Pancreas (tissue), 10 donors: ENCODE data around the gene IFT88. TPM values are rescaled to one million over a fixed set of nuclear protein-coding genes. Genes with fewer than 3 reads are reported as not detected.

Experiments used
- ATAC-seq, 4 donors: fragments of 200-7000 bp; cut with Tn5 transposase; one replicate each; pipeline versions ENCODE4 v1.8.0 to v1.9.1; 2020; ENCODE audit warnings: mild to moderate bottlenecking in 4 of 4, moderate library complexity in 4 of 4
- DNase-seq, 6 donors: peaks; one replicate each; pipeline ENCODE4 v3.0.0-alpha.2; 2020
- FAIRE-seq: peaks from 2 replicates; lab custom pipeline; 2012; peaks lifted over from hg19 to GRCh38; lab: Jason Lieb, UNC
- H3K27ac ChIP-seq, 4 donors: fragments of 200-600 bp; sonication (generic); 1 replicate in 3 of 4; 2 replicates in 1 of 4; pipeline versions ENCODE4 v1.5.0 to v1.8.0; 2020
- H3K27me3 ChIP-seq, 4 donors: fragments of 200-600 bp; one replicate each; pipeline ENCODE4 v1.8.0; 2021
- H3K36me3 ChIP-seq, 3 donors: fragments of 200-600 bp; sonication (generic) in 1 of 3; one replicate each; pipeline versions ENCODE4 v1.5.0 to v1.8.0; 2020 to 2021
- H3K4me1 ChIP-seq, 3 donors: fragments of 200-600 bp; one replicate each; pipeline ENCODE4 v1.8.0; 2021
- H3K4me3 ChIP-seq, 4 donors: fragments of 200-600 bp; sonication (generic) in 2 of 4; one replicate each; pipeline versions ENCODE4 v1.5.0 to v1.8.0; 2020 to 2021
- H3K9me3 ChIP-seq, 4 donors: fragments of 200-600 bp; one replicate each; pipeline ENCODE4 v1.8.0; 2021
- CTCF ChIP-seq, 4 donors: fragments of 200-600 bp; sonication (generic) in 3 of 4; IDR thresholded peaks; one replicate each; pipeline versions ENCODE4 v1.5.0 to v1.8.0; 2021; ENCODE audit warnings: antibody characterized with exemption in 4 of 4
- WGBS, 2 donors: extraction: QIAGEN DNeasy Blood & Tissue Kit; methylation state at CpG; one replicate each; pipeline ENCODE4 v1.1.7; 2013; 5-methylcytosine and 5-hydroxymethylcytosine counted together
- intact Hi-C, 3 donors: fragments of 100-400 bp; cut with DNase I; formaldehyde crosslinking; loops; one replicate each; pipeline versions ENCODE4 v1.11.1 to v1.14.2; 2022
- polyA plus RNA-seq, 2 donors: library from polyadenylated mRNA; stranded (reverse); fragments of 200-250 nt; gene quantifications; one replicate each; pipeline ENCODE4 v1.2.3, GENCODE V29; 2013
- total RNA-seq, 6 donors: library from RNA; stranded (reverse); fragmentation: NEBNext Ultra II Directional in 4 of 6; extraction: Animal tissue kit (Norgen Biotek cat#: 25700) in 4 of 6; gene quantifications; one replicate each; pipeline versions ENCODE4 v1.2.1 to v1.2.4, GENCODE V29; 2021 to 2023
- donor health status: healthy with polysubstance abuse.
- donor health status: DM: no; HTN: no; CAD: no; lungs with moderate emphysema.
- donor health status: DM: no; HTN: no; CAD: no.
- donor health status: control.
- donor health status: control.
- donor health status: Bipolar disorder and iron deficiency.
- donor health status: DM: yes; HTN: yes; CAD: no.
- donor health status: DM: no; HTN: no; CAD: no.
- donor health status: DM: no; HTN: no; CAD: no.
- donor health status: DM: yes; HTN: yes; CAD: no.

Gene IFT88
- total and polyA plus RNA-seq, 8 donors = 4.7 to 16.0 (median 7.0) TPM

- no peak overlapping the region for H3K4me3 ChIP-seq
- intact Hi-C loops = no loop called here
- no peak for FAIRE-seq
- 79 to 81% methylated on average over 18 of the region's 18 CpGs for WGBS, 2 donors
- DNase-seq = no peak
- no peaks in the 10 kb centered on the region for H3K4me1 ChIP-seq
- no peak for TF ChIP-seq CTCF (IDR thresholded peaks at IDR 0.05)
- H3K36me3 ChIP-seq = no peaks in the 10 kb centered on the region
- H3K9me3 ChIP-seq = no peaks in the 10 kb centered on the region
- no peaks in the 10 kb centered on the region for H3K27me3 ChIP-seq
- no peak overlapping the region for H3K27ac ChIP-seq
- ATAC-seq = no peak
These were observed 117.6 kb downstream of the IFT88 start for GRCh38 chr13:20684546-20684945.

- WGBS, 2 donors = 76 to 77% methylated on average over 6 of the region's 6 CpGs
- DNase-seq (no peak), ATAC-seq (no peak), FAIRE-seq (no peak)
- Histone ChIP-seq H3K9me3 (no peaks in the 10 kb centered on the region), H3K27ac (no peak overlapping the region), H3K27me3 (no peaks in the 10 kb centered on the region), H3K4me3 (no peak overlapping the region), H3K4me1 (no peaks in the 10 kb centered on the region), H3K36me3 (no peaks in the 10 kb centered on the region)
- no peak for TF ChIP-seq CTCF (IDR thresholded peaks at IDR 0.05)
- intact Hi-C loops = no loop called here
These were observed 118.1 kb downstream of the IFT88 start for GRCh38 chr13:20685092-20685491.

GRCh38 chr13:20686167-20686566, 119.2 kb downstream of the IFT88 start:
- H3K4me3 ChIP-seq = no peak overlapping the region
- no peaks in the 10 kb centered on the region for H3K27me3 ChIP-seq
- FAIRE-seq = no peak
- 82 to 92% methylated on average over 1 of the region's 1 CpG for WGBS, 2 donors
- no peak overlapping the region for H3K27ac ChIP-seq
- intact Hi-C loops = no loop called here
- H3K4me1 ChIP-seq = no peaks in the 10 kb centered on the region
- no peak for TF ChIP-seq CTCF (IDR thresholded peaks at IDR 0.05)
- DNase-seq = no peak
- no peaks in the 10 kb centered on the region for H3K9me3 ChIP-seq
- ATAC-seq = no peak
- no peaks in the 10 kb centered on the region for H3K36me3 ChIP-seq

GRCh38 chr13:20686863-20687579, 120.1 kb downstream of the IFT88 start:
- Histone ChIP-seq H3K4me3 (no peak overlapping the region), H3K27ac (no peak overlapping the region), H3K36me3 (no peaks in the 10 kb centered on the region), H3K9me3 (no peaks in the 10 kb centered on the region), H3K27me3 (no peaks in the 10 kb centered on the region), H3K4me1 (no peaks in the 10 kb centered on the region)
- 80 to 84% methylated on average over 4 of the region's 4 CpGs for WGBS, 2 donors
- ATAC-seq = no peak
- intact Hi-C loops = no loop called here
- no peak for DNase-seq
- TF ChIP-seq CTCF (IDR thresholded peaks at IDR 0.05) = no peak
- no peak for FAIRE-seq

- Histone ChIP-seq H3K9me3 (no peaks in the 10 kb centered on the region), H3K4me3 (no peak overlapping the region), H3K27me3 (no peaks in the 10 kb centered on the region), H3K27ac (no peak overlapping the region), H3K36me3 (no peaks in the 10 kb centered on the region), H3K4me1 (no peaks in the 10 kb centered on the region)
- intact Hi-C loops = no loop called here
- TF ChIP-seq CTCF (IDR thresholded peaks at IDR 0.05) = no peak
- no peak for ATAC-seq
- FAIRE-seq = no peak
- 95% methylated on average over 3 of the region's 3 CpGs for WGBS, 2 donors
- DNase-seq = no peak
These were observed 122.3 kb downstream of the IFT88 start for GRCh38 chr13:20689291-20689690.
